GM19238 (cell line): ENCODE measurements around the gene TRIM65.

Source experiments
- DNase-seq: peaks from one replicate; pipeline ENCODE4 v3.0.0; 2011; ENCODE audit warnings: low spot score; ENCODE audit not compliant: insufficient read length

The TRIM65 gene

GRCh38 chr17:75896415-75897159 lies at the start of gene TRIM65:
Gene TRIM65, minus strand, starts transcription at chr17:75896951. Its CDS starts 14 bp downstream, at chr17:75896937.
- peak; percentile 89 for DNase-seq

- DNase-seq = no peak
Observed at GRCh38 chr17:75945211-75945610, 48.5 kb upstream of the TRIM65 start.

- DNase-seq = no peak
Observed at GRCh38 chr17:75943491-75943890, 46.7 kb upstream of the TRIM65 start.

GRCh38 chr17:75942473-75942872 lies 45.7 kb upstream of the TRIM65 start:
- no peak for DNase-seq

- no peak for DNase-seq
Observed at GRCh38 chr17:75941442-75941819, 44.7 kb upstream of the TRIM65 start.

GRCh38 chr17:75940727-75941441 lies 44.1 kb upstream of the TRIM65 start, which contains the start of gene FBF1:
Gene FBF1, minus strand, starts transcription at chr17:75941042. Its CDS starts 2,893 bp downstream, at chr17:75938149.
- peak; percentile 97 for DNase-seq

- DNase-seq = no peak
Observed at GRCh38 chr17:75937652-75938051, 40.9 kb upstream of the TRIM65 start.

- DNase-seq = no peak
Observed at GRCh38 chr17:75933808-75934207, 37.1 kb upstream of the TRIM65 start.

GRCh38 chr17:75932852-75933251 lies 36.1 kb upstream of the TRIM65 start:
- DNase-seq = no peak

GRCh38 chr17:75931062-75931461 lies 34.3 kb upstream of the TRIM65 start:
- DNase-seq = no peak

- peak; percentile 37 for DNase-seq
Observed at GRCh38 chr17:75927286-75927922, 30.7 kb upstream of the TRIM65 start.

- DNase-seq = no peak
Observed at GRCh38 chr17:75926456-75926855, 29.7 kb upstream of the TRIM65 start.

- no peak for DNase-seq
Observed at GRCh38 chr17:75925912-75926311, 29.2 kb upstream of the TRIM65 start.

- DNase-seq = no peak
Observed at GRCh38 chr17:75925103-75925502, 28.4 kb upstream of the TRIM65 start.

- no peak for DNase-seq
Observed at GRCh38 chr17:75922963-75923874, 26.5 kb upstream of the TRIM65 start.

GRCh38 chr17:75922173-75922961 lies 25.6 kb upstream of the TRIM65 start:
- no peak for DNase-seq

GRCh38 chr17:75921596-75921995 lies 24.8 kb upstream of the TRIM65 start:
- no peak for DNase-seq

- no peak for DNase-seq
Observed at GRCh38 chr17:75920045-75920560, 23.4 kb upstream of the TRIM65 start.

- DNase-seq = no peak
Observed at GRCh38 chr17:75919611-75920010, 22.9 kb upstream of the TRIM65 start.

GRCh38 chr17:75917917-75918445 lies 21.2 kb upstream of the TRIM65 start:
- no peak for DNase-seq
